ENCODE measurements around the gene KLHL29. TPM values are rescaled to one million over a fixed set of nuclear protein-coding genes. Genes with fewer than 3 reads are reported as not detected.

Gene KLHL29
- total RNA-seq, 1 experiment from 2014 or later = 7.7 TPM

- no peaks in the 10 kb centered on the region for H3K4me1 ChIP-seq (ENCODE audit: control insufficient read depth, insufficient read depth, low read length)
- no peaks in the 10 kb centered on the region for H3K9me3 ChIP-seq (ENCODE audit: control insufficient read depth, insufficient read depth, low read depth, low read length)
- no peak for ATAC-seq
- intact Hi-C loops (cut with micrococcal nuclease; ENCODE audit: unreplicated experiment) = no loop called here
- no TSS peak for BruUV-seq (replicated peaks)
- H3K36me3 ChIP-seq (ENCODE audit: control insufficient read depth, insufficient read depth, low read length) = no peaks in the 10 kb centered on the region
- CTCF ChIA-PET = no interaction called here
- H3K27me3 ChIP-seq (ENCODE audit: control insufficient read depth, insufficient read depth, low read length) = no peaks in the 10 kb centered on the region
- in situ Hi-C loops (cut with HindIII; ENCODE audit: low pct_unique_long_range_greater_than_20kb, low sequenced_read_pairs) = no loop called here
- DNase-seq (ENCODE audit: low read depth, low spot score) = no peak
- H3K27ac ChIP-seq (ENCODE audit: low read length) = no peak overlapping the region
- POLR2A ChIA-PET = no interaction called here
- TF ChIP-seq CTCF (IDR thresholded peaks at IDR 0.05) (no peak), POLR2AphosphoS5 (IDR thresholded peaks at IDR 0.05; ENCODE audit: low read depth, low read length) (no peak), TCF7L2 (IDR thresholded peaks at IDR 0.05; ENCODE audit: low read depth, low read length) (no peak), SIN3A (IDR thresholded peaks at IDR 0.05; ENCODE audit: borderline replicate concordance, insufficient read depth, low read depth, low read length) (no peak), REST (IDR thresholded peaks at IDR 0.05; ENCODE audit: insufficient read depth in 1 of 2, low read depth in 2 of 2, low read length in 1 of 2) (no peak)
- no peak overlapping the region for H3K4me3 ChIP-seq (ENCODE audit: low read depth in 2 of 2, low read length in 2 of 2)
Measured at GRCh38 chr2:23500836-23501235, 115.9 kb downstream of the KLHL29 start.

- Histone ChIP-seq H3K4me3 (ENCODE audit: low read depth in 2 of 2, low read length in 2 of 2) (no peak overlapping the region), H3K27me3 (ENCODE audit: control insufficient read depth, insufficient read depth, low read length) (no peaks in the 10 kb centered on the region), H3K9me3 (ENCODE audit: control insufficient read depth, insufficient read depth, low read depth, low read length) (no peaks in the 10 kb centered on the region), H3K4me1 (ENCODE audit: control insufficient read depth, insufficient read depth, low read length) (no peaks in the 10 kb centered on the region), H3K36me3 (ENCODE audit: control insufficient read depth, insufficient read depth, low read length) (no peaks in the 10 kb centered on the region), H3K27ac (ENCODE audit: low read length) (no peak overlapping the region)
- in situ Hi-C loops (cut with HindIII; ENCODE audit: low pct_unique_long_range_greater_than_20kb, low sequenced_read_pairs) = no loop called here
- POLR2A ChIA-PET = no interaction called here
- CTCF ChIA-PET = no interaction called here
- no peak for TF ChIP-seq TCF7L2 (IDR thresholded peaks at IDR 0.05; ENCODE audit: low read depth, low read length)
- no peak for TF ChIP-seq REST (IDR thresholded peaks at IDR 0.05; ENCODE audit: insufficient read depth in 1 of 2, low read depth in 2 of 2, low read length in 1 of 2)
- no peak for TF ChIP-seq SIN3A (IDR thresholded peaks at IDR 0.05; ENCODE audit: borderline replicate concordance, insufficient read depth, low read depth, low read length)
- no peak for TF ChIP-seq POLR2AphosphoS5 (IDR thresholded peaks at IDR 0.05; ENCODE audit: low read depth, low read length)
- TF ChIP-seq CTCF (IDR thresholded peaks at IDR 0.05) = no peak
- ATAC-seq (no peak), DNase-seq (ENCODE audit: low read depth, low spot score) (no peak)
- intact Hi-C loops (cut with micrococcal nuclease; ENCODE audit: unreplicated experiment) = no loop called here
- BruUV-seq (replicated peaks) = no TSS peak
Measured at GRCh38 chr2:23502096-23502495, 117.1 kb downstream of the KLHL29 start.

Measured in Panc1 (cell line).